NAMALWA (cell line): ENCODE data around the gene S100Z.
"Not testable (repeated sequence)": the region's sequence is repeated elsewhere in the genome, so short reads cannot be mapped to it uniquely, and the experiment has no call there.

Experiments
- DNase-seq: peaks from one replicate; pipeline ENCODE4 v3.0.0-alpha.2; 2015; ENCODE audit warnings: low spot score

Gene S100Z

DNA sequence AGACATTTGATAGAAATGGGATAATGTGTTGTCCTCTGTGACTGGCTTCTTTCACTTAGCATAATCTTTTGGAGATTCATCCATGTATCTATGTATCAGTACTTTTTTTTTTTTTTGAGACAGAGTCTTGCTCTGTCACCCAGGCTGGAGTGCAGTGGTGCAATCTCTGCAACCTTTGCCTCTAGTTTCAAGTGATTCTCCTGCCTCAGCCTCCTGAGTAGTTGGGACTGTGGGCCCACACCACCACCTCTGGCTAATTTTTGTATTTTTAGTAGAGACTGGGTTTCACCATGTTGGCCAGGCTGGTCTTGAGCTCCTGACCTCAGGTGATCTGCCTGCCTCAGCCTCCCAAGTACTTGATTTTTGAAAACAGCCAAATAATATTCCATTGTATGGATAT lies 23.4 kb upstream of the S100Z start:
- not testable (repeated sequence) for DNase-seq

DNA sequence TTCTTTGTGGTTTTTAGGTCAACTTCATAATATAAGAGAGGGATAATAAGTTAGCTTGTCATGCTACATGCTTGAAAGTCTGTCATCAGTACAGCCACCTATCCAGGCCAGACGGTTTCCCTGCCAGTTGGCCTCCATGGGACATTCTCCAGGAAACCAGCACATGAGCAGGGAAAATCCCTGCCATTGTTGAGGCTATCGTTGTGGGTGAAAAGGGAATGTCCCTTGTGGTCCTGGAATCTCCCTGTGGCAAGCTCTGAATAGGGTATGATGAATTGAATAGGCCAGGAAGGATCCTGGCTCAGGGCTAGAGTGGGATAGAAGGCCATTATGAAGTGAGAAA lies 18.7 kb upstream of the S100Z start:
- DNase-seq: no peak

DNA sequence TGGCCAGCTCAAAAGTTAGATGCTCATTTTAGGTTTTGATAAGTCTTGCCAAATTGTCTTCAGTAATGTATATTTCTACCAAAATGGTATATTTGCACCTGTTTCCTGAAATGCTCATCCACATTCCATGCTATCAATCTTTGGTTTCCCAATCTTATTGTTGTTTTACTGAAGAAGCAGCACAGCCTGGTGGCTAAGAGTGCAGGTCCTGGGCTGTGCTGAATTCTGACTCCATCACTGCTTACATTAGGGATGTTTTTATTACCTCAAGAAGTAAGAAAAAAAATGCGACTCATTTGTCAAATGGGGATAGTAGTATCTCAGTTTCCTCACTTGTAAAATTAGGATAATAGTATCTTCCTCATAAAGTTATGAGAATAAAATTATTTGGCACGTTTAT lies 13.6 kb upstream of the S100Z start:
- DNase-seq: no peak

DNA sequence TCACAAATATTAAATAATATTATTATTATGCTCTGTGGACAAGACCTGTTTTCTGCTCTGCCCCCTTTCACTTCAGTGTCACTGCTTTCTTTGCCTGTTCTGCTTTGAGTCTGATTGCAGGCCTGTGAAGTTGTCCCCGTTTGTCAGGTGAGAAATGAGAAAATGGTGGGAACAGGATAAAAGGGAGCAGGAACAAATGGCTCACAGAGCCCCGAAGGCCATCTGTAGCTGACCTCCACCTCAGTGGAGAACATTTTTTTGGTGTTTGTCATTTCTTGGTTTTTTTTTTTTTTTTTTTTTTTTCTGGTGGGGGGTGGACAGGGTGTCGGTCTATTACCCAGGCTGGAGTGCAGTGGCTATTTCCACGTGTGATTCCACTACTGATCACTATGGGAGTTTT lies 13.2 kb upstream of the S100Z start:
- DNase-seq: no peak

DNA sequence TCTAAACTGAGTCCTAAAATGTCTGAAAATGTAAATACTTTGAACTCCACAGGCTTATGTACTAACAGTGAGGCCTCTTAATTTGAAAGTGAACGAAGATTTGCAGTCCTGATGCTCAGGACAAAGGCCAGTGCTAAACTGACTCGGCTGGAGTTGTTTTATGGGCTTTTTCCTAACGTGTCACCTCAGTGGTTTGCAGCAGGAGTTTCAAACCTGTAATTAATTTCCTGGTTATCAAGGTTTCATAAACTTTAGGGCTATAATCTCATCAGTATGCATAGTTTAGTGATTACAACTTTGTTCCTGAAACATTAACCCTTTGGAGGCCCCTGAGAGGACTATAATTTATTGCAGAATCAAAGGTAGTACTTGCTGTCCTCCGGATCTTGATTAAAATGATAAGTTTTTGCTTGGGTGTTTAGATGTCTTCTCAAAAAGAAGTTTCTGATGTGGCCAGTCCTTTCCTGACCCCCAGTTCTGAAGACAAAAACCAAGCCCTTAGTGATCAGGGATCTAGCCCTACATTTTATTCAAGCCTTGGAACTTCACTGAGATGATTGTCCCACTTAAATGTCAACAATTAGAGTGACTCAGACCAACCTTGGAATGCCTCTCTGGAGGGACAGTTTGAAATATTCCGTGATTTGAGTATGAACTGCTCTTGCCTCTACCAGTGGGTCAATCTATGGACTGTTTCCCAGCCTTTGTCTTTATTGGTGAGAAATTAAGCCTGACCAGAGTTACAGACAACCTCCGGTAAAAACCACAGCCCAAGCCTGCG lies 11.1 kb upstream of the S100Z start:
- DNase-seq: no peak

DNA sequence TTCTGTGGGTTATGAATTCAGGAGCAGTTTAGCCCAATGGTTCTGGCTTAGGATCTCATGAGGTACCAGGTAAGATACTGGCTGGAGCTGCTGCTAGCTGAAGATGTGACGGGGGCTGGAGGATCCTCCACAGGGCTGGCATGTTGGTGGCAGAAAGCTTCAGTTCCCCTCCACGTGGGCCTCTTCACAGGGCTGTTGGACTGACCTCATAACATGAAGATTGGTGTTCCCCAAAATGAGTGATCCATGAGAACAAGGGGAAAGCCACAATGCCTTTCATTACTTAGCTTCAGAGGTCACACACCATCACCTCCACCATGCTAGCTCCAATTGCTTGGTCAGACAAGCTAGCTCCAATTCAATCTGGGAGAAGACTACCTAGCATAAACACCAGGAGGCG lies 8.5 kb upstream of the S100Z start:
- DNase-seq: no peak

DNA sequence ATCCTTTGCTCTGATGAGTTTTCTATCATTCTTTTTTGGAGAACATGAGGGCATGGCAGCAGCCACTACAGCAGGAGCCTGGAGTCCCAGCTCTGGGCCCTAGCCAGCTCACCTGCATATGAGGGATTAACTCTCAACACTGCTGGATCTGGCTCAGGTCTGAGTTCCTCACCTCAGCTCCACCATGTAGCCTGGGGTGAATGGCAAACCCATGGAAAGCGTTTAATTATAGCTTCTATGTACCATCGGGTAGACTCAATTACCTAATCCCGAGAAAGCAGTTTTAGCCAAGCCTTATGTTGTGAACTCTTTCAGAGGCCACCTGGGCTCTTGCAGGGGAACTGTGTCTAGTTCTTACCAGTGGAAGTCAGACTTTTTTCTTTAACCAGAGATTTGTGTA lies 3.9 kb upstream of the S100Z start:
- no peak for DNase-seq

DNA sequence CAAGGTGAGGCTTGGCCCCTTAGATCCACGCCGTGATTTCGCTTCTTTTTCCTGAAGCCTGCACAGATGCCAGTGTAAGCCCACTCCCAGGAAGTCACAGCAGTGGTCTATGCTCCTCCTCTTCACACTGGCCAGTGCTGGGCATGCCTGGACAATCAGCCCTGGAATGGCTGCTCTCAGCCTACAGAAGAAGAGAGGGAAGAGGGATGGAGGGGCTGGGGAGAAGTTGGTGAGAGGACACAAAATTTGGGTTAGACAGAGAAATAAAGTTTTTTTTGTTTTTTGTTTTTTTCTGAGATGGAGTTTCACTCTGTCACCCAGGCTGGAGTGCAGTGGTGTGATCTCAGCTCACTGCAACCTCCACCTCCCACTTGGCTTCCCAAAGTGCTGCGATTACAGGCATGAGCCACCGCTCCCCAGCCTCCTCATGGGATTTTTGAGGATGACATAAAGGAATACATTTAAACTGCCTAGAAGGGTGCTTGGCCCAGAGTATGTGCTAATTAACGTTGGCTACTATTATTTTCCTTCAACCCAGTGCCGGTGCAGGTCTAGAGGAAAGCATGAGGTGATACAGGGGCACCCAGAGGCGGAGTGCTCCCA lies 830 bp downstream of the S100Z start:
- no peak for DNase-seq

DNA sequence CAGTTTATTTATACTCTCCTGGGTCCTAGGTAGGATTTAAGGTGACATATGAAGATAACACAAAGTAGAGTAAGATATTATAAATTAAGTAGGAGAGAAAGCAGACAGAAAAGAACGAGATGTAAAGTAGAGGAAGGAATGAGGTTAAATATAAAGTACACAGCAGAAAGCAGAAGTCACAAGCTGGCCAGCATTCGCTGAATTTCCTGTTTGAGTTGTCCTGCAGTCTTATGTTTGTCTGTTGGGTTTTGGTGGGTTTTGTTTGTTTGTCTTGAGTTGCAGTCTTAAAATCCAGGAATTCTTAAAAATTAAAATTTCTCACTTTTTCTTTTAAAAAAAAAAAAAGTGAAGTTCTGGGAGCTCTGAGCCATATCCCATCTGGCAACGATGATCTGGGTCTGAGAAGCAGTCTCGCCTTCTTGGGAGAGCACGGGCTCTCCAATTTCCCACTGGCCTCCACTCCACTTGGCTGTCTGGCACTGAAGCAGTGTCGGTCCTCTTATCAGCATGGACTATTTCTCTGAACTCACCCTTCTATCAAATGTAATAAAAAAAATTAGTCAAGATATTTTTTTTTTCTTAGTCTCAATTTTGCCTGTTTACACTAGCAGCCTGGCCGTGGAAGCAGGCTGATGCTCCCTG lies 2.0 kb downstream of the S100Z start:
- DNase-seq: no peak

DNA sequence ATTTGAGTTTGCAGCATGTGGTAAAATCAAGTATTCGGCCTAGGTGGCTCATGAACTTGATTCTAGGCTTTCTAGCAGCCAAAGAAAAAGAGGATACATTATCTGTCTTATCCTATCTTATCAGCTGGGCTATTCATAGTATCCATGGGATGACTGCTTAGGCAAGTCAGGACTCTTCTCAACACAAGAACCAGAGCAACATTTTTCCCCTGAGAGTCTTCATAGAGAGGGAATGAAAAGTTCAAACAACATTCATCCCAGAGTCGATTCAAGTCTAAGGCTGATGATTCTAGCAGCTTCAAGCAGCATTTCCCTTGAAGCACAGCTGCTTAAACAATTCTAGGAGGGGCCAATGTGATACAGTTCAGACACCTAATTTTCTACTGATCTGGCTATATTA lies 3.0 kb downstream of the S100Z start:
- DNase-seq: no peak

DNA sequence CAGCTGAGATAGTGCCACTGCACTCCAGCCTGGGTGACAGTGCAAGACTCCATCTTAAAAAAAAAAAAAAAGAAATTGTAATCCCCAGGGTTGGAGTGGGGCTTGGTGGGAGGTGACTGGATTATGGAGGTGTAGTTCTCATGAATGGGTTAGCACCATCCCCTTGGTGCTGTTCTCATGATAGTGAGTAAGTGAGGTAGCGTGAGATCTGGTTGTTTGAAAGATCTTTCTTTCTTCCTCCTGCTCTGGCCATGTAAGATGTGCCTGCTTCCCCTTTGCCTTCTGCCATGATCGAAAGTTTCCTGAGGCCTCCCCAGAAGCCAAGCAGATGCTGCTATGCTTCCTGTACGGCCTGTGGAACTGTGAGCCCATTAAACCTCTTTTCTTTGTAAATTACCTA lies 3.9 kb downstream of the S100Z start:
- DNase-seq: not testable (repeated sequence)

DNA sequence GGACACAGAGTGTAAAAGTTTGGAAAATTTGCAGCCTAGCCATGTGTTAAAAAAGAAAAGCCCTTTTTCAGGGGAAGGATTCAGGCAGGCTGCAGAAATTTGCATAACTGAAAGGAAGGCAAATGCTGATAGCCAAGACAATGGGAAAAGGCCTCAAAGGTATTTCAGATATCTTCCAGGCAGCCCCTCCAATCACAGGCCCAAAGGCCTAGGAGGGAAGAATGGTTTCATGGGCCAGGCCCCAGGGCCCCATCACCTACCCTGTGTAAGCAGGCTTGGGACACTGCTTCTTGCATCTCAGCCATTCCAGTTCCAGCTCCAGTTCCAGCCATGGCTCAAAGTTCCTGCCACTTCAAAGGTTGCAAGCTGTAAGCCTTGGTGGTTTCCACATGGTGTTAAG lies 4.8 kb downstream of the S100Z start:
- DNase-seq: no peak

DNA sequence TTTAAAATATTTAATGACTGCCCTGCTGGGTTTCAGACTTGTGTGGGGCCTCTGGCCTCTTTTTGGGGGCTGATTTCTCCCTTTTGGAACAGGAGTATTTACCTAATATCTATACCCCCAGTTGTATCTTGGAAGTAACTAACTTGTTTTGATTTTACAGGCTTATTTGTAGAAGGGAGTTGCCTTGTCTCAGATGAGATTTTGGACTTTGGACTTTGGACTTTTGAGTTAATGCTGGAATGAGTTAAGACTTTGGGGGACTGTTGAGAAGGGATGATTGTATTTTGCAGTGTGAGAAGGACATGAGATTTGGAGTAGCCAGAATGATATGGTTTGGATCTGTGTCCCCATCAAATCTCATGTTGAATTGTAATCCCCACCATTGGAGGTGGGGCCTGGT lies 5.7 kb downstream of the S100Z start:
- not testable (repeated sequence) for DNase-seq

DNA sequence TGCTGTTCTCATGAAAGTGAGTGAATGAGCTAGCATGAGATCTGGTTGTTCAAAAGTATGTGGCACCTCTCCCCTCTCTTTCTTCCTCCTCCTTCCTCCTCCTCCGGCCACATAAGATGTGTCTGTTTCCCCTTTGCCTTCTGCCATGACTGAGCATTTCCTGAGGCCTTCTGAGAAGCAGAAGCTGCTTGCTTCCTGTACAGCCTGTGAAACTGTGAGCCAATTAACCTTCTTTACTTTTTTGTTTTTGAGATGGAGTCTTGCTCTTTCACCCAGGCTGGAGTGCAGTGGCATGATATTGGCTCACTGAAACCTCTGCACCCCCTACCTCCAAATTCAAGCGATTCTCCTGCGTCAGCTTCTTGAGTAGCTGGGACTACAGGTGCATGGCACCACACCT lies 6.1 kb downstream of the S100Z start:
- no peak for DNase-seq

DNA sequence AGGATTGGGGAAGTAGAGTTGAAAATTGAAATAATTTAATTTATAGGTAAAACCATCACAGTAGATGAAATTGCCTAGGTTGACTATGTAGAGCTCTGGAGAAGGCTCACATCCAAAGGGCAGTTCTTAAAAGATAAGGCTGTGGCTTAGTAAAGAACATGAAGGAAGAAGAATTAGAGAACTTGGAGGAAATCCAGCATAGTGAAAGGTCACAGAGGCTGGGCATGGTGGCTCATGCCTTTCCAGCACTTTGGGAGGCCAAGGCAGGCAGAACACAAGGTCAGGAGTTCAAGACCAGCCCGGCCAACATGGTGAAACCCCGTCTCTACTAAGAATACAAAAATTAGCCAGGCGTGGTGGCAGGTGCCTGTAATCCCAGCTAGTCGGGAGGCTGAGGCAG lies 7.0 kb downstream of the S100Z start:
- not testable (repeated sequence) for DNase-seq

DNA sequence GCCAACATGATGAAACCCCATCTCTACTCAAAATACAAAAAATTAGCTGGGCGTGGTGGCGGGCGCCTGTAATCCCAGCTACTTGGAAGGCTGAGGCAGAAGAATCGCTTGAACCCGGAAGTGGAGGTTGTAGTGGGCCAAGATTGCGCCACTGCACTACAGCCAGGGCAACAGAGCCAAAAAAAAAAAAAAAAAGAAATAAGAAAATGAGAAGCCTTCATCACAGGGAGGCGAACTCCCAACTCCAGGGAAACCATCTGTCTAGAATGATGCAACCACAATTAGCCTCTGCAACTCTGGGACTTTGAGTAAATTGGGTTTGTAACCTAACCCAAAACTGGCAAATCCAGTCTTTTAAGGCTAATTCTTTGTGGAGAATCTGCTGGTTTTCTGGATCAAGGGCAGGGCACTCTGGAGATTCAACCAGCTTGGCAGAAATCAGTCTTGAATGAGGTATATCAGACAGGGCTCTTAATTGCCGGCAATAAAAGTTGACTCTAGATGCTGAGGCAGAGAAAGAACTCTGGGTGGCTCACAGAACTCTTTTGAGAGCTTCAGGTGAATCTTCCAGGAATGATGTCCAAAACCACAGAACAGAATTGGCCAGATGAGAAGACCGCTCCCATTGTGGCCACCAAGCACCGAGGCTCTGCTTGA lies 9.9 kb downstream of the S100Z start:
- DNase-seq: no peak

DNA sequence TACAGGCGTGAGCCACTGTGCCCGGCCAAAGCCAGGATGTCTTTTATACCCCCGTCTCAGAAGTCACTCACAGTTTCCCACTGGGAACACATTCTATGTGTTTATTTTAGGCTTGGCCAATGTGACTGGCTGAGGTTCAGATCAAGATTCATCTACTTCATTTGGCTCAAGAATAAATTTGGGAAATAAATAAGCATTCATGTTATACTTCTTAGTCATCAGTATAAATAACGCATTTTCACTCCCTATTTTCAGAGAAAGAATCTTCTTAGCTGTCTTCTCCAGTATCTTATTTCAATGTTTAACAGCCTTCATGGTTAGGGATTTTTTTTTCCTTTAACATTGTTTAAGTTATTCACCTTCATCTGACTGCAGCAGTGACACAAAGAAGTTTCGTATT lies 11.8 kb downstream of the S100Z start:
- DNase-seq: no peak

DNA sequence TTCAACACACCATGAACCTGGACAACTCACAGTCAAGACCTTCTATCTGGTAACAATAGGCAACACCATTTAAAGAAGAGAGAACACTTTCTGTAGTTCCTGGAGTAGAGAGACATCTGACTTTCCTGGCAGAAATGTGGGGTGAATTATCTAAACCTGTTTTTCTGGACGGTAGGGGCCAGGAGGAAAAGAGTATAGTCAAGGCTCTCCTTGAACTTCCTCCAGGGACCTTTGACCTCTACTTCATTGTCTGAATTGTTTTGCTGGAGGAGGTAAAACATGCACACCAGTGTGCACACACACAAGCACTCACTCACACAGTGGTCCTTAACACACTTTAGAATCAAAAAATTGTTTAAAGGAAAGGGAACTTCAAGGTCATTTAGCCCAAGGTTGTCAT lies 13.2 kb downstream of the S100Z start:
- DNase-seq: no peak

DNA sequence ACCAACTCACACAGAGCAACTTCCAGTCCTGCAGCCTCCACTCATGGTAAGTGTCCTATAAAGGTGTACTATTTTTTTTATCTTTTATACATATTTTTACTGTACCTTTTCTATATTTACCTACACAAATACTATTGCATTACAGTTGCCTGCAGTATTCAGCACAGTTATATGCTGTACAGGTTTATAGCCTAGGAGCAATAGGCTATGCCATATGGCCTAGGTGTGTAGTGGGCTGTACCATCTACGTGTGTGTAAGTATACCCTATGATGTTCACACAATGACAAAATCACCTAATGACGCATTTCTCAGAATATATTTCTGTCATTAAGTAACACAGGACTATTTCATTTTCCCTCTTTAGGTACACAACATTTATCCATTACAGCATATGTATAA lies 16.7 kb downstream of the S100Z start:
- no peak for DNase-seq

DNA sequence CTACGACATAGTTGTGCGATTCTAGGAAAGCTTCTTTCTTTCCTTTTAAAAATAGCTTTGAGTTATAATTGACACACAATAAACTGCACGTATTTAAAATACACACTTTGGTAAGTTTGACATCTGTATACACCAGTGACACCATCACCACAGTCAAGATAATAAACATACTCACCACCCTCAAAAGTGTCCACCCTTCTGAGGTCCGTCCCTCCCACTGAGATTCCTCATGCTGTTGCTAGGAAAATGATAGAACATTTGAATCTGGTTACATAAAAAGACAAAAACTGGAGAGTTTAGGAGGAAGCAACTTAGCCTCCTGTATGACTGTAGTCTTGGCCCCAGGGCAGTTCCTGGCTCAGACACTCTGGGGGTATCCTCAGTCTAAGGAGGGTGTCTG lies 17.2 kb downstream of the S100Z start:
- no peak for DNase-seq

DNA sequence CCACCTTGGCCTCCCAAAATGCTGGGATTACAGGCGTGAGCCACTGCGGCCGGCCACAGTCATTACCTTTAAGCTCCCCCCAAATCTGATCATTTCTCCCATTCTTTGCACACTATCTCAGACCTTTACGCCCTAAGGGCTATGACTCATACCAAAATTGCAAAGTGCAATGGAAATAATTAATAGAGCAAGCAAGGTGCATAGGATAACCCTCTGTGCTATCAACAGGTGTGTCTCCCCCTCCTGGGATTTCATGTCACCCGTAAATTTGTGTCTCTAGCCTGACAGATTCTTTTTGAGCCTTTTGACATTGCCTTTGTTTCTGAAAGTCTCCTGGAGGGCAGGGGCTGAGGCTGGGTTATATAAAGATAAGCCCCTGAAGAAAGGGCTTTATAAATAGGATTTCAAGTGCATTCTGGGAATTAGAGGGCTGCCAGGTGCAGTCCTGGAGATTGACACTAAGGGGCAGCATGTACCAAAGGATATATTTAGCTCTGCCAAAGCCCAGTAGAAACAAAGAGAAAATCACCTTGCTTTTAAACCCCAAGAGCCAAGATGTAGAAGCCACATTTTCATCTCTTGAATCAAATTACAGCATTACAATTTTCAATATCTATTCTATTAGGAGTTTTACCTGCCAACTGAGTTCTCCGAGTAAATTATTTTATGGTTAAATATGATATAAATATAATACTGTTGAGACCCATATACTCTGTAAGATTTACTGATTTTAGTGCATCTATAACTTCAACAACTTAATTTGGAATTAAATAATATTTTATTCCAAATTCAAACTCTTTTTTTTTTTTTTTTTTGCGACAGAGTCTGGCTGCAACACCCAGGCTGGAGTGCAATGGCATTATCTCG lies 18.2 kb downstream of the S100Z start:
- peak; percentile 75 for DNase-seq

DNA sequence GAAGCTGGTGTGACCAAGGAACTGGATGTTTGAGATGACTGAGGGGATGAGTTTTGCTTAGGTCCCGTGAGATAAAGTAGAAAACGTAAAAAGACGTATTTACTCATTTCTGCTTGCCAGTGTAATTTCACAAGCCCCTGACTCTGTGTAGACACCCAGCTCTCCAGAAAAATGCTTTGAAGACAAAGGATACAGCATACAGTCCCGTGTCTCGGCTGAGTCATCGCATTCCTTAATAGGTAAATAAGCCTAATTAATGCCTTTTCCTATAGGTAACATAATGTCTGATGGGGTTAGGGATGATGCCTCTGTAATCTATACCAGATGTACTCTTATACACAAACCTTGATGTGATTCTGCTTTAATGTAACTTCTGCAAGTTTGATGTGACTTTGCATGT lies 20.2 kb downstream of the S100Z start:
- no peak for DNase-seq
